CMK (cell line): ENCODE measurements around the gene CLEC18C.
"Not testable (repeated sequence)": the region's sequence is repeated elsewhere in the genome, so short reads cannot be mapped to it uniquely, and the experiment has no call there.

Source experiments
- DNase-seq: peaks from one replicate; pipeline ENCODE4 v3.0.0-alpha.2; 2010; ENCODE audit warnings: low read depth

The CLEC18C gene

DNA sequence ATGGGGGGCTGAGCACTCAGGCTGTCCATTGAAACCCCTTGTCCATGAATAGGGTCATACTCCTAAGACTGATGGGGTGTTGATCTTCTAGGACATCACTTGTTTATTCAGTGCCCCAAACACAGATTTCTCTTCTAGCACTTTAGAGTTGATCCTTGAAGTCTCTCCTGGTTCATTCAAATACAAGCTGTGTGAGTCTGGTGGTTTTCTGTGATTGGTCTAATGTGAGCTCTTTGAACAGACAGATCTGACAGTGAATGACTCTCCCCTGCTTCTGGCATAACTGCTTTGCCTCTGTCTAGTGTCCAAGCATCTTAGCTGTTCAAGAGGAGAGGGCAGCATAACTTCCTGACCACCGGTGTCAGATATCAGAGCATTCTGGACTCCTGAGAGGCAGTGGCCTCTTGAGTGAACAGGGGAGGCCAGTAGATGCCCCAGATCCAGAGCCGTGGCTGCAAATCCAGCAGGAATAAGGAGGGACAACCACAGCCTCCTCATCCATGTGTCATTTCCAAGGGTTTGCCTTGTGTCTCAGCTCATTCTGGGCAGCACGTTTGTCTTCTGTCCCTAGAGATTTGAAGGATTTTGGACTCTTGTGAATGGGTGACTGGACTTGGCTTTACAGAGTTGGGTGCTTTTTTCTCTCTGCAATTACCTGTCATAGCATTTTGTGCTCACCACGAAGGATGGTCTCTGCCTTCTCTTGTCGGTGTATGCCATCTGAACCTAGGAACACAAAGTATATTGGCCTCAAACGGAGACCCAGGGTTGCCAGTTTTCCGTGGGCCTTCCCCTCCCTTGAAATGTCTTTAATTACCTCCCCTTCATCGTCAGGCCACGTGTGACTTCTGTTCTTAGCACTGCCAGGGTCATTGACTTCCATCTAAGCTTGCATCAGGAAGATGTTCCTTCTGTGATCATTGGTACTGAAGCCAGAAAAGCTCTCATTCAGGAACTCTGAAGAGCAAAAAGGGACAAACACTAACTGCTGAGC, 13.9 kb upstream of the CLEC18C start:
- DNase-seq, result no peak

DNA sequence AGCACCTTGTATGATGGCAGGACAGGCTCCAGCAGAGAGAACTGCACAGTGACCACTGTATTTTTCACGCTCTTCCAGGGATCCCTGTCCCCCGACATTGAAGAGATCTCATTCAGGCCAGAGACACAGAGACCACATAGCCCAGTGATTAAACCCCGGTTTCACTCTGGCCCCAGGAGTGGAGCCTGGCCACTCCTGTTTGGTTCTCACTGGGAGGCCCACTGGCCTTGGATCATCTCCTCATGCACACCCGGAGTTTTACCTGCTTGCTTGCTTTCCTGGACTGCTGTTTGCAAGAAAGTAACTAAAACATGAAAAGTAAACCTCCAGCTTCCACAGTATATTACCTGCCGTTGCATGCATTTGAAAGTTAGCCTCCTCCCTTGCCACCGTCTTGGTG, 13.2 kb upstream of the CLEC18C start:
- DNase-seq, result no peak

DNA sequence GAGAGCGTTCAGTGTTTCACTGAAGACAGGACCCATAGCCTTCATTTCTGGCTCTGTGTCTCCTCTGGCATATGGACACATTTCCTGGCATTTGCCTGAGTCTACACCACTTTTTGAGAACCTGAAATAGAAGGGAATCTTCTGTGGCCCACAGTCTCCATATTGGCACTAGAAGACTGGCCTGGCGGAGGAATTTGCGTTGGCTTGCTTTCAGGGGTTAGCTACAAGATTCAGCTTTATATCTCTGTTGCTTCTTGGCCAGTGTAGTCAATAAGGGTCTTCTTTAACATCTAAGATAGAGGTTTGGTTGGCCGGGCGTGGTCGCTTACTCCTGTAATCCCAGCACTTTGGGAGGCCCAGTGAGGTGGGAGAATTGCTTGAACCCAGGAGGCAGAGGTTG, 12.8 kb upstream of the CLEC18C start:
- DNase-seq, result no peak

DNA sequence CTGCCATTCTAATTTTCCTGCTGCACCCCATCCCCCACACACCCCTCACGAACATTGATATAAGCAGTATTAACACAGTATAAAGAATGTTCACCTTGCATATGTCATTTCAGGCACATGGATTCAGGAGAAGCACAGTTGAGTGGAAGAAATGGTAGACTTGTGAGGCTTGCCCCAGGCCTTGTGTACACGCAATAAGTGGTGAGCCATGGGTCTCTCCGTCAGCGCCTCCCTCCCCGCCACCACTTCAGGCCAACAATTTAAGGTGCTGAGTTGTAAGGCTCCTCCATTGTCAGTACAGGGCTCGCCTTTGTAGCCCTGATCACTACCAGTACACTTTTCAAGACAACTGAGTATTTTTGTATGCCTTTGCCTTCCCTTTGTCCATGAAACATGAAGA, 12.2 kb upstream of the CLEC18C start:
- no peak for DNase-seq

DNA sequence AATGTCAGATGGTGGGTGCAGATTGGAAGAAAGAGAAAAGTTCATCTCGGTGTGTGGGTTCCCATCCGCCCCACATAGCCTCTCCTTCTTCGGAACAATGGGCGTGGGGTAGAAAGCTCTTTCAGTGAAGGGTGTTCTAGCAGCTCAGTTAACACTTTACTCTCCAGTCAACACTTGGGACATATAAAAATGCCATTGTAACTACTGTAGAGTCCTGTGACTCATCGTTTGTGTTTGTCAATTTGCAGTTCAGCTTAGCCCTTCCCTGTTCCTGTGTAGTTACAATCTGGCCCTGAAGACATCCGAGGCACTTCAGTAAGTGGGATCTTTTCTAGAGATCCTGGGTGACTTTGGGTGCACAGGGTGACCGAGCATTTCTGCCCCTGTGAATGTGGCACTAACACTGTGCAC, 11.5 kb upstream of the CLEC18C start:
- DNase-seq, result no peak

DNA sequence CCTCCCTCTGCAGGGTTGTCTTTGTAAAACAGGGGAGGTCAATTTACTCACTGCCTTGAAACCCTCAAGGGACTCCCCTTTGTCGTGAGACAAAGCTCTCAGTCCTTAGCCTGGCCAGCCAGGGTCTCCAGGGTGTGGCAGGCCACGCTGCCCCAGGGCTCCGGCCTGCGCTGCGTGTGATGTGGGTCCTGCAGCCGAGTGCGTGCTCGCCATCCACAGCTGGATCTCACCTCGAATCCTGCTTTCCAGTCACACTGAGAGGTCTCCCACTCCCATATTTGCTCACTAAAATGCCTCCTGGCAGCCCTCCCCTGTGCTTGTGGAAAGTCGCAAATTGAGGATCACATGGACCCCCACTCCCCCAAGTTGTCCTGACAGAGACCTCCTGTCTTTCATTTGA, 10.0 kb upstream of the CLEC18C start:
- no peak for DNase-seq

DNA sequence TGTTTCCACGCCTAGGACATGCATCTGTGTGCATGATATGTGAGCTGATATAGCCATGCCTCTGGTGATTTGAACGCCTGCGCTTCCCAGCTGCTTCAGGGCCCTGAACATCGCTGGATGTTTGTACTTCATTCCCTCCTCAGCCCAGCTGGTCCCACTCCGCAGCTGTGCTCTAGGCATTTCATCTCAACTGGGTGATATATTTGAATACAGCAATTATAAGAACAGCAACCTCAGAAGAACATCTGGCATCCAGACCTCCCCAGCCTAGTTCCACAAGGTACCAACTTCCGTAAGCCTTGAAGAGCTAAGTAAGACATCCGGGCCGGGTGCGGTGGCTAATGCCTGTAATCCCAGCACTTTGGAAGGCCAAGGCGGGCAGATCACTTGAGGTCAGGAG, 6.9 kb upstream of the CLEC18C start:
- not testable (repeated sequence) for DNase-seq

DNA sequence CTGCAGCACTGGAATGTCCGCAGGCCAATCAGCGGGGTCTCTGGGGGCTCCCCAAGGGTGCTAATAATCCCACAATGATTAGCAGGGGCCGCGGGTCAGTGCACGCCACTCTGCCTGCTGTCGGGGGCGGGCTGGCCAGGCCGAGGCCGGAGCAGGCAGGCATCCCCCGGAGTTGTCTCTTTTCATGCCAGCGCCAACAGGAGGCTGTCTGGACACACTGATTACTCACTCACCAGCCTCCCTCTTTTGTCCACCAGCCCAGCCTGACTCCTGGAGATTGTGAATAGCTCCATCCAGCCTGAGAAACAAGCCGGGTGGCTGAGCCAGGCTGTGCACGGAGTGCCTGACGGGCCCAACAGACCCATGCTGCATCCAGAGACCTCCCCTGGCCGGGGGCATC, 329 bp downstream of the CLEC18C start:
- DNase-seq, result not testable (repeated sequence)

DNA sequence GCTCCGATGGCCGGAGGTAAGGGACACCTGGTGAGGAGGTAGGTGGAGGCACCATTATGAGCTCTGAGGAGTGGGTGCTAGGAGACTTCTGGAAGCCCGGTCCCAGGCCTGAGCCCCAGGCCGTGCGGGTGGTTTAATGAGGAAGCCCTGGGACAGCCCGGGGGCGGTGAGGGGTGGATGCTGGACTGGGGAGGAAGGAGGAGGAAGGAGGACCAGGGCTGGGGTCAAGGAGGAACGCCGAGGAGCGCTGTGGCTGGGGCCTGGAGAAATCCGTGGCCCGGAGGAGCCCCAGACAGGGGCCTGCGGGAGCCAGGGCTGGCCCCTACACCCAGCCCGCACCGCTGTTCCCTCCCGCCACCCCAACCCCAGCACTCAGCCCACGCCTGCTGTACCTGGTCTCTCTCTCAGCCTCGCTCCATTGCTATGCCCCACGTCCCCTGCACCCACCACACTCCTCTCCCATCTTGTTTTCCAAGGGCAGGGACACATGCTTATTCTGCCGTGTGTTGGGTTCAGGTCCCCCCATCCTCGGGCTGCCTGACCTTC, 873 bp downstream of the CLEC18C start:
- DNase-seq, result not testable (repeated sequence)

DNA sequence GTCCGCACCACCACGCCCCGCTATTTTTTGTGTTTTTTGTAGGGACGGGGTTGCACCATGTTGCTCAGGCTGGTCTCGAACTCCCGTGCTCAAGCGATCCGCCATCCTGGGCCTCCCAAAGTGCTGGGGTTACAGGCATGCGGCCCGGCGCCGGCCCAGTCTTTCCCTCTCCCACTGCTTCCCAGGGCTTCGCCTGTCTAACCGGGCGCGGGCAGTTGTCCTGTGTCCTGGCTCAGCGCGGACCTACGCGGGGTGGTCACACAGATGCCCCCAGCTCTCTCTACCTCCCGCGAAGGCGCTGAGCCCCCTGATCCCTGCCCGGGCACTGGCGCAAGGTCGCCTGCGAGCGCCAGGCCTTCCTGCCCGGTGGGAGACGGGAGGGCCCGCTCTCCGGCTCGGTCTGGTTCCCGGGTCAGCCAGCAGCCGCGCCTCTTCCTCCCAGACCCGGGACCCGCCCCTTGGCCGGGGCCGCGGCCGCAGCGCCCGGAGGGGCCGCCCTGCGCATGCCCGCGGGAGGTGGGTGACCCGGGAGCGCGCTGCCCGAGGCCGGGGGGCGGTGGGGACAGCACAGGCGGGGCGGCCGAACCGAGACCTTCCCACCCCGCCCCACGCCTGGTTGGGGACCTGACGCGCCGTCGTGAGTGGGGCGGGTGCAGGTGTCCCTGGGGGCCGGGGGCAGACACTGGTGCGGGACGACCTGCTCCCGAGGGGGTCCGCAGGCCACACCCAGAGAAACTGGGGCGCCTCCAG, 14.4 kb downstream of the CLEC18C start:
- DNase-seq, result not testable (repeated sequence)

DNA sequence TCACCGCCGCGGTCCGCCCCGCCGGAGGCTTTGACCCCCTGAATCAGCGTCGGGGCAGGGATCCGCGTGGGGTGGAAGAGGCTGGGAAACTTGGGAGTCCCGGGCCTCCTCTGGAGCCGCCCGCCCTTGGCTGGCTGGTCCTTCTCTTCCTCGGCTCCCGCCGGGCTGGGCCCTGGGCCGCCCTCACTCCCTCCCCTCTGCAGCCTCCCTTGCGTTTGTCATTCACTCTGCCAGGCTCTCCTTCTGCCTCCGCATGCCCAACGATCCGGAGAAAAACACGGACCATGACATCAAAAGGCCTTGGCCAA, 15.0 kb downstream of the CLEC18C start:
- DNase-seq, result not testable (repeated sequence)

DNA sequence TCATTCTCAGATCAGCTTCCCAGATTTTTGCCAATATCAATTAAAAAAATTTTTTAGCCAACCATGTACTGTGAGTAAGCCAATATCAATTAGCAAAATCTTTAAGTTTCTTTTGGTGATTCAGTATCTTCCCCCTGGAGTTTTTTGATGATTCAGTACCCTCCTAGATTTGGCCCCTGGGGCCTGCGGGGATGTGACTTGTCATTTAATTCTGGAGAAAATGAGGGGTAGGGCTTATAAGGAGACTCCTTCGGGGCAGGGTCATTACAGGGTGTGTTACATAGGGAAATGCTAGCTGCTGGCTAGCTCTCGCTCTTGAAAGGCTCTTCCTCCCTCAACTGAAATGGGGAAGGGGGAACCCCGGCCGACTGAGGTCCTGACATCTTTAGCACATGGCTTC, 17.0 kb downstream of the CLEC18C start:
- DNase-seq, result not testable (repeated sequence)

DNA sequence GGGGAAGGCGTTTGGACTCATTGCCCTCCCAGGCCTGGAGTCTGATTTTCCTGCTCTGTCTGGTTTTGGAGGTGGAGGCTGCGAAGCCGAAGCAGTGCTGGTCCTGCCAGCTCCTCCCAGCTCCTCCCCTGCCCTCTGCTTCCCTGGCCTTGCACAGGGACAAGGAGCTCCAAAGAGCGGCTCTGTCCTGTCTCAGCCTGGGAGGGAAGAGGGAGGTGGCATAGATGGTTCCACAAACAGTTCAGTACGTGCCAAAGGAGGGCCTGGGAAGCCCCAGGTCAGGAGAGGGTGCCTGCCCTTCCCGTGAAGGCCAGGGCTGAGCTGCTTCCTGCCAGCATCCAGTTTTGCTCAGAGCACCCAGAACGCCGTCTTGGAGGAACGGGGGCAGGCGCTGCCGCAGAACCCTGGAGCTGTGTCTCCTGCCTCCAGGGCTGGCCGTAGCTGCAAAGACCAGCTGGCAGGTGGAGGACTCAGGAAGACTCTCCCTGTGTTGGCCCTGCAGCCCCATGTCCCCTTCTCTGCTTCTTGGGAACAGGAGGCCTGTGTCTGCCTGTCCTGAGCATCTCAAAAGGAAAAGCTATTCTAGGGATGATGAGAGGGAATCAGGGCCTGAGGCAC, 23.2 kb downstream of the CLEC18C start:
- not testable (repeated sequence) for DNase-seq

DNA sequence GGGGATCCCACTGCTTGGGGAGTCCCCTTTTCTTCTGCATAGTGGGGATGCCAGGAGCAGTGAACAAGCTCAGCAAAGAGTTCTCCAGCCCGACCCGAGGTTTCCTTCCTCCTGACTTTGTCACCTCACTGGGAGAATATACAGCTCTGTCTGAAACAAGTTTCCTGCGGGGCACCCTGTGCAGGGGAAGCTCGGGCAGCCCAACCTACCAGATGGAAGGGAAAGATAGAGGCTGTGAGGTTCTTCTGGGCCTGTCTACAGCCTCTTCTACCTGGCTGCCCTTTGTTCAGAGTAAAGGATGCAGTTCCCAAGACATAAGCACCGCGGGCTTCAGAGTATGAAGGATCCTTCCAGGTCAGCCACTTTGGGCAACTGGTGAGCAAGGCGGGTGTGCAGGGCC, 24.0 kb downstream of the CLEC18C start:
- not testable (repeated sequence) for DNase-seq

DNA sequence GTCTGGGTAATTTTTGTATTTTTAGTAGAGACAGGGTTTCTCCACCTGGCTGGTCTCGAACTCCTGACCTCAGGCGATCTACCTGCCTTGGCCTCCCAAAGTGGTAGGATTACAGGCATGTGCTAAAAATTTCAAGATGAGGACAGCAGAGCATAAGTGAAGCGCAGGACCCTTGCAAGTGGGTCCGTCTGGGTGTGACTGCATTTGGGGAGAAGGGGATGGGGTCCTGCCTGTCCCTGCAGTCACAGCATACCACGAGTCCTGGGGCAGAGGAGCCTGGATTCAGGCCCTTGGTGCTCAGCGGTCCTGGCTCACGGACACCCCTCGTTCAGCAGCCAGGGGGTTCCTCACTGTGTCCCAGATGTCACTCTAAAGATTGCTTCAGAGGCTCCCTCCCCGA, 24.6 kb downstream of the CLEC18C start:
- not testable (repeated sequence) for DNase-seq

DNA sequence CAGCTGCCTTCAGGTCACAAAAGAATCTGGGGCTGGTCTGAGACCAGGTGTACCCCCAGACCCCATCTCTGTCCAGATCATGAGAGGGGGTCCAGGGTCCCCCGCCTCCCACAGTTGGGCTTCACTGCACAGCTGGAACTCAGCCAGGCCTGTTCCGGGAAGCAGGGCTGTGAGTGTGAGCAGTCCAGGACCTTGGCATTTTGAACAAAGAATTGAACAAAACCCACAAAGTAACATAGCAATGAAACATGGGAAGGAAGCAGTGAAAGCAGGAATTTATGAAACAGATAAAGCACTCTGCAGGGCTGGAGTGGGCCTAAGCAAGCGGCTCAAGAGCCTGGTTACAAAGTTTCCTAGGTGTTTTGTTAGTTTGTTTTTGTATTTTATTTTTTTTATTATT, 25.1 kb downstream of the CLEC18C start:
- not testable (repeated sequence) for DNase-seq

DNA sequence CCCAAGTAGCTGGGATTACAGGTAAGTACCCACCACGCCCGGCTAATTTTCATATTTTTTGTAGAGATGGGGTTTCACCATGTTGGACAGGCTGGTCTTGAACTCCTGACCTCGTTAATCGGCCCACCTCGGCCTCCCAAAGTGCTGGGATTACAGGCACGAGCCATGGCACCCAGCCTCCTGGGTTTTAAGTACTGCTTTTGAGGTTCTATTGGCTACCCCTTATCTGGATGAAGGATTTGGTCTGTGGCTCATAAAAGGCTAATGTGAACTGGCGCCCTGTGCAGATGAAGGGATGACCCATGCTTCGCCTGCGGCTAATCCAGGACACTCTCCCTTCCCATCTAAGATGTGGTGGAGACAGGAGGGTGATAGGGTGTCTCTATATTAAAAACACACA, 25.6 kb downstream of the CLEC18C start:
- DNase-seq, result not testable (repeated sequence)

DNA sequence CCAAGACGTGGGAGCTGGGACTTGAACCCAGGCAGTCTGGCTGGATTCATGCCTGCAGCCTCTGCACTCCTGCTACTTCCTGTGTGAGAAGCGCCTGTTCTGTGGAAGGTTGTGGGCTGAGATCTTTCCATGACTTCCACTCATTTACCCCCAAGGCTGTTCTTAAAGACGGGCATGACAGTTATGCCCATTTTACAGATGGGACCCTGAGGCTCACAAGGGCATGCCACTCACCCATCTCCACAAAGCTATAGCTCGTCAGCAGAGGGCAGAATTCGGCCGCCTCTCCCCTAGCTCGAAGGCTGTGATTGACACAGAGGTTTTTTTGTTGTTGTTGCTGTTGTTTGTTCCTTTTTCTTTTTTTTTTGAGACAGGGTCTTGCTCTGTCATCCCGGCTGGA, 26.5 kb downstream of the CLEC18C start:
- not testable (repeated sequence) for DNase-seq

DNA sequence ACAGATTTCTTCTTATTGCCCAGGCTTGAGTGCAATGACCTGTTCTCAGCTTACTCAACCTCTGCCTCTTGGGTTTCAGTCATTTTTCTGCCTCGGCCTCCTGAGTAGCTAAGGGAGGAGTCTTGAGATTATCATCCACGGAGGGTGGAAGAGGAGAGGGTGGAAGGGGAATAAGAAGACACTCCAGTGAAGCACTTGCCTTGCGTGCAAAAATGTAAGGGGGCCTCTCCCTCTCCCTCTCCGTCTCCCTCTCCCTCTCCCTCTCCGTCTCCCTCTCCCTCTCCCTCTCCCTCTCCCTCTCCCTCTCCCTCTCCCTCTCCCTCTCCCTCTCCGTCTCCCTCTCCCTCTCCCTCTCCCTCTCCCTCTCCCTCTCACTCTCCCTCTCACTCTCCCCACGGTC, 29.9 kb downstream of the CLEC18C start:
- not testable (repeated sequence) for DNase-seq

DNA sequence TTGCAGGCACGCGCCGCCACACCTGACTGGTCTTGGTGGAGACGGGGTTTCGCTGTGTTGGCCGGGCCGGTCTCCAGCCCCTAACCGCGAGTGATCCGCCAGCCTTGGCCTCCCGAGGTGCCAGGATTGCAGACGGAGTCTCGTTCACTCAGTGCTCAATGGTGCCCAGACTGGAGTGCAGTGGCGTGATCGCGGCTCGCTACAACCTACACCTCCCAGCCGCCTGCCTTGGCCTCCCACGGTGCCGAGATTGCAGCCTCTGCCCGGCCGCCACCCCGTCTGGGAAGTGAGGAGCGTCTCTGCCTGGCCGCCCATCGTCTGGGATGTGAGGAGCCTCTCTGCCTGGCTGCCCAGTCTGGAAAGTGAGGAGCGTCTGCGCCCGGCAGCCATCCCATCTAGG, 30.4 kb downstream of the CLEC18C start:
- not testable (repeated sequence) for DNase-seq

DNA sequence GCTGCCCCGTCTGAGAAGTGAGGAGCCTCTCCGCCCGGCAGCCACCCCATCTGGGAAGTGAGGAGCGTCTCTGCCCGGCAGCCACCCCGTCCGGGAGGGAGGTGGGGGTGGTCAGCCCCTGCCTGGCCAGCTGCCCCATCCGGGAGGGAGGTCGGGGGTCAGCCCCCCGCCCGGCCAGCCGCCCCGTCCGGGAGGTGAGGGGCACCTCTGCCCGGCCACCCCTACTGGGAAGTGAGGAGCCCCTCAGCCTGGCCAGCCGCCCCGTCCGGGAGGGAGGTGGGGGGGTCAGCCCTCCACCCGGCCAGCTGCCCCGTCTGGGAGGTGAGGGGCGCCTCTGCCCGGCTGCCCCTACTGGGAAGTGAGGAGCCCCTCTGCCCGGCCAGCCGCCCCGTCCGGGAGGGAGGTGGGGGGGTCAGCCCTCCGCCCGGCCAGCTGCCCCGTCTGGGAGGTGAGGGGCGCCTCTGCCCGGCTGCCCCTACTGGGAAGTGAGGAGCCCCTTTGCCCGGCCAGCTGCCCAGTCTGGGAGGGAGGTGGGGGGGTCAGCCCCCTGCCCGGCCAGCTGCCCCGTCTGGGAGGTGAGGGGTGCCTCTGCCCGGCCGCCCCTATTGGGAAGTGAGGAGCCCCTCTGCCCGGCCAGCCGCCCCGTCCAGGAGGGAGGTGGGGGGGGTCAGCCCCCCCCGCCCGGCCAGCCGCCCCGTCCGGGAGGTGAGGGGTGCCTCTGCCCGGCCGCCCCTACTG, 31.2 kb downstream of the CLEC18C start:
- DNase-seq, result not testable (repeated sequence)

DNA sequence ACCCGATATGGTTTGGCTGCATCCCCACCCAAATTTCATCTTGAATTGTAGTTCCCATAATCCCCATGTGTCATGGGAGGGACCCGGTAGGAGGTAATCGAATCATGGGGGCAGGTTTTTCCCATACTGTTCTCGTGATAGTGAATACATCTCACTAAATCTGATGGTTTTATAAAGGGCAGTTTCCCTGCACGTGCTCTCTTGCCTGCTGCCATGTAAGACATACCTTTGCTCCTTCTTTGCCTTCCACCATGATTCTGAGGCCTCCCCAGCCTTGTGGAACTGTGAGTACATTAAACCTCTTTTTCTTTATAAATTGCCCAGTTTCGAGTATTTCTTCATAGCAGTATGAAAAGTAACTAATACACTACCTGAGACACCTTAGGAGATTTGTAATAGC, 32.8 kb downstream of the CLEC18C start:
- DNase-seq, result not testable (repeated sequence)
